Urinary bladder (tissue), 4 donors: ENCODE data around the gene PIAS3. TPM values are rescaled to one million over a fixed set of nuclear protein-coding genes. Genes with fewer than 3 reads are reported as not detected.

ENCODE experiments used
- DNase-seq: peaks from one replicate; pipeline ENCODE4 v3.0.0-alpha.2; 2015; ENCODE audit errors: extremely low spot score
- H3K27ac ChIP-seq: one replicate; pipeline ENCODE4 v1.5.1; 2013; ENCODE audit warnings: low read depth, mild to moderate bottlenecking, moderate library complexity
- H3K36me3 ChIP-seq: one replicate; pipeline ENCODE4 v1.6.1; 2013; ENCODE audit warnings: mild to moderate bottlenecking, moderate library complexity; ENCODE audit not compliant: insufficient read depth
- H3K4me1 ChIP-seq: one replicate; pipeline ENCODE4 v1.6.1; 2013; ENCODE audit warnings: mild to moderate bottlenecking, moderate library complexity; ENCODE audit not compliant: insufficient read depth
- H3K4me3 ChIP-seq: one replicate; pipeline ENCODE4 v1.5.1; 2013; ENCODE audit warnings: low read depth, low read length
- WGBS: extraction: QIAGEN DNeasy Blood & Tissue Kit; methylation state at CpG from one replicate; pipeline ENCODE4 v1.1.7; 2013; 5-methylcytosine and 5-hydroxymethylcytosine counted together
- polyA plus RNA-seq: library from polyadenylated mRNA; stranded (reverse); fragments of 200-250 nt; gene quantifications from one replicate; pipeline ENCODE4 v1.2.3, GENCODE V29; 2013
- total RNA-seq: library from RNA; depleted of rRNA; stranded (reverse); fragments of >200 nt; gene quantifications from one replicate; pipeline ENCODE4 v1.2.3, GENCODE V29; 2014
- donor health status: healthy with polysubstance abuse.
- donor health status: healthy.

PIAS3 gene
- total and polyA plus RNA-seq, 2 donors = 27.0 to 48.1 TPM

GRCh38 chr1:145887631-145888030, 28.8 kb upstream of the PIAS3 start:
- no peaks in the 10 kb centered on the region for H3K4me1 ChIP-seq
- DNase-seq = no peak
- no peak overlapping the region for H3K27ac ChIP-seq
- no peaks in the 10 kb centered on the region for H3K36me3 ChIP-seq
- H3K4me3 ChIP-seq = no peak overlapping the region
- 76% methylated on average over 5 of the region's 5 CpGs for WGBS

GRCh38 chr1:145886816-145887215, 27.9 kb upstream of the PIAS3 start:
- Histone ChIP-seq H3K27ac (no peak overlapping the region), H3K4me3 (no peak overlapping the region), H3K36me3 (no peaks in the 10 kb centered on the region), H3K4me1 (no peaks in the 10 kb centered on the region)
- DNase-seq = no peak
- 52% methylated on average over 8 of the region's 8 CpGs for WGBS

- Histone ChIP-seq H3K4me3 (peak overlapping the region; percentile 52), H3K4me1 (no peaks in the 10 kb centered on the region), H3K27ac (no peak overlapping the region), H3K36me3 (no peaks in the 10 kb centered on the region)
- WGBS = 43% methylated on average over 11 of the region's 11 CpGs
- DNase-seq = no peak
Measured at GRCh38 chr1:145886390-145886789, 27.5 kb upstream of the PIAS3 start.

- DNase-seq = no peak
- Histone ChIP-seq H3K36me3 (no peaks in the 10 kb centered on the region), H3K4me3 (peak within 1 kb of the TSS; percentile 52), H3K4me1 (no peaks in the 10 kb centered on the region), H3K27ac (no peak within 1 kb of the TSS)
- 1% methylated on average over 36 of the region's 36 CpGs for WGBS
Measured at GRCh38 chr1:145885738-145886287, 26.9 kb upstream of the PIAS3 start, which contains the start of gene ANKRD35. ANKRD35 (minus strand) TSS chr1:145885866; CDS start chr1:145885758, 108 bp downstream.

GRCh38 chr1:145884675-145885074, 25.8 kb upstream of the PIAS3 start:
- 92% methylated on average over 1 of the region's 1 CpG for WGBS
- H3K4me1 ChIP-seq = no peaks in the 10 kb centered on the region
- H3K36me3 ChIP-seq = no peaks in the 10 kb centered on the region
- H3K4me3 ChIP-seq = no peak overlapping the region
- no peak overlapping the region for H3K27ac ChIP-seq
- DNase-seq = no peak

- Histone ChIP-seq H3K27ac (no peak overlapping the region), H3K4me1 (no peaks in the 10 kb centered on the region), H3K36me3 (no peaks in the 10 kb centered on the region), H3K4me3 (no peak overlapping the region)
- 58% methylated on average over 5 of the region's 5 CpGs for WGBS
- DNase-seq = no peak
Measured at GRCh38 chr1:145879775-145880174, 20.9 kb upstream of the PIAS3 start.

GRCh38 chr1:145878724-145879123, 19.8 kb upstream of the PIAS3 start:
- H3K27ac ChIP-seq = no peak overlapping the region
- 80% methylated on average over 2 of the region's 2 CpGs for WGBS
- no peak for DNase-seq

GRCh38 chr1:145877923-145878486, 19.1 kb upstream of the PIAS3 start:
- Histone ChIP-seq H3K4me3 (no peak overlapping the region), H3K27ac (no peak overlapping the region), H3K36me3 (no peaks in the 10 kb centered on the region), H3K4me1 (no peaks in the 10 kb centered on the region)
- 81% methylated on average over 7 of the region's 7 CpGs for WGBS
- DNase-seq = no peak

More at GRCh38 chr1:145878724-145879123, 19.8 kb upstream of the PIAS3 start:
- Histone ChIP-seq H3K36me3 (no peaks in the 10 kb centered on the region), H3K4me1 (no peaks in the 10 kb centered on the region), H3K4me3 (no peak overlapping the region)

GRCh38 chr1:145874646-145875045, 15.8 kb upstream of the PIAS3 start:
- Histone ChIP-seq H3K36me3 (no peaks in the 10 kb centered on the region), H3K4me1 (no peaks in the 10 kb centered on the region), H3K27ac (no peak overlapping the region), H3K4me3 (no peak overlapping the region)
- DNase-seq = no peak
- 94% methylated on average over 12 of the region's 12 CpGs for WGBS

GRCh38 chr1:145871994-145872924, 13.4 kb upstream of the PIAS3 start:
- Histone ChIP-seq H3K36me3 (no peaks in the 10 kb centered on the region), H3K4me1 (no peaks in the 10 kb centered on the region), H3K4me3 (peak overlapping the region; percentile 50), H3K27ac (peak overlapping the region; percentile 86)
- no peak for DNase-seq
- 11% methylated on average over 47 of the region's 47 CpGs for WGBS

GRCh38 chr1:145868232-145868631, 9.4 kb upstream of the PIAS3 start:
- Histone ChIP-seq H3K4me3 (no peak overlapping the region), H3K27ac (no peak overlapping the region), H3K4me1 (no peaks in the 10 kb centered on the region), H3K36me3 (no peaks in the 10 kb centered on the region)
- no peak for DNase-seq
- 85% methylated on average over 4 of the region's 4 CpGs for WGBS

- H3K27ac ChIP-seq = no peak overlapping the region
- no peak for DNase-seq
- H3K36me3 ChIP-seq = no peaks in the 10 kb centered on the region
- no peak overlapping the region for H3K4me3 ChIP-seq
- WGBS = 56% methylated on average over 5 of the region's 5 CpGs
- peaks cover 1% of the 10 kb centered on the region for H3K4me1 ChIP-seq
Measured at GRCh38 chr1:145863282-145864018, 4.6 kb upstream of the PIAS3 start.

- peak; percentile 77 for DNase-seq
- Histone ChIP-seq H3K4me1 (peaks cover 1% of the 10 kb centered on the region), H3K4me3 (peak overlapping the region; percentile 83), H3K36me3 (peaks cover 2% of the 10 kb centered on the region), H3K27ac (peak overlapping the region; percentile 94)
- under 1% methylated on average over 41 of the region's 41 CpGs for WGBS
Measured at GRCh38 chr1:145859491-145860023, 676 bp upstream of the PIAS3 start.
